Small intestine (tissue), 7 donors: ENCODE measurements around the gene DLX3. TPM values are rescaled to one million over a fixed set of nuclear protein-coding genes. Genes with fewer than 3 reads are reported as not detected.
A peak's percentile ranks its signal among the peaks of the same experiment; 100 is the strongest.

ENCODE experiments used
- DNase-seq, 2 donors: peaks; one replicate each; pipeline versions ENCODE4 v3.0.0 to v3.0.0-alpha.2; 2013
- FAIRE-seq: peaks from 2 replicates; lab custom pipeline; 2012; peaks lifted over from hg19 to GRCh38; lab: Jason Lieb, UNC
- H3K27ac ChIP-seq, 3 donors: one replicate each; pipeline ENCODE4 v1.5.1; 2013; ENCODE audit warnings: low read length in 2 of 3, mild to moderate bottlenecking in 2 of 3, control low read depth in 1 of 3, inconsistent platforms in 1 of 3, low read depth in 1 of 3, moderate library complexity in 1 of 3
- H3K27me3 ChIP-seq, 3 donors: one replicate each; pipeline ENCODE4 v1.6.1; 2013; ENCODE audit warnings: low read length in 3 of 3, inconsistent platforms in 1 of 3; ENCODE audit not compliant: control insufficient read depth in 3 of 3, insufficient read depth in 3 of 3
- H3K36me3 ChIP-seq, 3 donors: one replicate each; pipeline ENCODE4 v1.6.1; 2013; ENCODE audit warnings: low read length in 3 of 3, inconsistent platforms in 1 of 3, low read depth in 1 of 3, mild to moderate bottlenecking in 1 of 3, moderate library complexity in 1 of 3; ENCODE audit not compliant: control insufficient read depth in 3 of 3, insufficient read depth in 2 of 3
- H3K4me1 ChIP-seq, 3 donors: one replicate each; pipeline ENCODE4 v1.6.1; 2013; ENCODE audit warnings: low read length in 2 of 3, inconsistent platforms in 1 of 3, low read depth in 1 of 3, mild to moderate bottlenecking in 1 of 3, moderate library complexity in 1 of 3; ENCODE audit not compliant: control insufficient read depth in 3 of 3, insufficient read depth in 2 of 3
- H3K4me3 ChIP-seq, 3 donors: one replicate each; pipeline ENCODE4 v1.5.1; 2013; ENCODE audit warnings: low read length in 3 of 3, control low read depth in 1 of 3, inconsistent platforms in 1 of 3, low read depth in 1 of 3, mild to moderate bottlenecking in 1 of 3, moderate library complexity in 1 of 3
- H3K9me3 ChIP-seq, 2 donors: one replicate each; pipeline ENCODE4 v1.6.1; 2013; ENCODE audit warnings: low read depth in 1 of 2, low read length in 1 of 2; ENCODE audit not compliant: control insufficient read depth in 2 of 2, insufficient read depth in 1 of 2
- WGBS, 3 donors: extraction: QIAGEN DNeasy Blood & Tissue Kit; methylation state at CpG; one replicate each; pipeline ENCODE4 v1.1.7; 2013; 5-methylcytosine and 5-hydroxymethylcytosine counted together
- polyA plus RNA-seq, 4 donors: library from polyadenylated mRNA; stranded (reverse) in 3 of 4; unstranded in 1 of 4; fragments of 200-250 nt in 3 of 4; fragments of 120-200 nt in 1 of 4; gene quantifications; one replicate each; pipeline versions ENCODE4 v1.2.1 to v1.2.3, GENCODE V29; 2013
- donor health status: healthy with polysubstance abuse.
- donor health status: control.
- donor health status: control.
- donor health status: Bipolar disorder and iron deficiency.
- donor health status: healthy.

Gene DLX3
- polyA plus RNA-seq, 4 donors, result 0.06 to 1.4 TPM; not detected in 2

- no peak overlapping the region for H3K27ac ChIP-seq
- WGBS, 3 donors, result 57 to 64% (median 61%) methylated on average over 19 to 20 of the region's 20 CpGs
- DNase-seq, result no peak
These were observed 33.1 kb upstream of the DLX3 start for GRCh38 chr17:50027881-50028735.

GRCh38 chr17:50027172-50027880 is 32.3 kb upstream of the DLX3 start:
- WGBS, 3 donors, result 8 to 13% (median 12%) methylated on average over 23 to 27 of the region's 27 CpGs

More at GRCh38 chr17:50027881-50028735, 33.1 kb upstream of the DLX3 start:
- peaks cover 0 to 16% (median 0%) of the 10 kb centered on the region in 3 donors for H3K27me3 ChIP-seq
- no peak for FAIRE-seq
- peaks cover 0 to 5% (median 0%) of the 10 kb centered on the region in 3 donors for H3K4me1 ChIP-seq
- no peak overlapping the region for H3K4me3 ChIP-seq
- no peaks in the 10 kb centered on the region for H3K36me3 ChIP-seq
- H3K9me3 ChIP-seq, result no peaks in the 10 kb centered on the region

GRCh38 chr17:50026837-50027171 is 31.8 kb upstream of the DLX3 start:
- Histone ChIP-seq H3K27me3 (peaks cover 0 to 16% (median 0%) of the 10 kb centered on the region in 3 donors), H3K27ac (no peak overlapping the region), H3K4me3 (no peak overlapping the region), H3K9me3 (no peaks in the 10 kb centered on the region), H3K4me1 (peaks cover 0 to 11% (median 0%) of the 10 kb centered on the region in 3 donors), H3K36me3 (no peaks in the 10 kb centered on the region)
- DNase-seq, result peak; percentile 74 to 84
- WGBS, 3 donors, result 0 to 2% (median 1%) methylated on average over 6 of the region's 6 CpGs
- FAIRE-seq, result no peak

More at GRCh38 chr17:50027172-50027880, 32.3 kb upstream of the DLX3 start:
- H3K4me3 ChIP-seq, result no peak overlapping the region
- FAIRE-seq (no peak), DNase-seq (peak; percentile 11 to 33)
- peaks cover 0 to 16% (median 0%) of the 10 kb centered on the region in 3 donors for H3K27me3 ChIP-seq
- H3K9me3 ChIP-seq, result no peaks in the 10 kb centered on the region
- H3K36me3 ChIP-seq, result no peaks in the 10 kb centered on the region
- peak overlapping the region in 1 of 3 donors; percentile 34 for H3K27ac ChIP-seq
- H3K4me1 ChIP-seq, result peaks cover 0 to 7% (median 0%) of the 10 kb centered on the region in 3 donors

- WGBS, 3 donors, result 59 to 69% (median 61%) methylated on average over 8 of the region's 8 CpGs
- Histone ChIP-seq H3K4me3 (no peak overlapping the region), H3K9me3 (no peaks in the 10 kb centered on the region), H3K27ac (no peak overlapping the region), H3K36me3 (no peaks in the 10 kb centered on the region), H3K27me3 (peaks cover 0 to 16% (median 0%) of the 10 kb centered on the region in 3 donors), H3K4me1 (peaks cover 0 to 11% (median 0%) of the 10 kb centered on the region in 3 donors)
- no peak for DNase-seq
- FAIRE-seq, result no peak
These were observed 31.1 kb upstream of the DLX3 start for GRCh38 chr17:50026046-50026675.

- Histone ChIP-seq H3K36me3 (no peaks in the 10 kb centered on the region), H3K9me3 (no peaks in the 10 kb centered on the region), H3K4me3 (no peak overlapping the region), H3K4me1 (peaks cover 0 to 11% (median 0%) of the 10 kb centered on the region in 3 donors), H3K27ac (no peak overlapping the region), H3K27me3 (peaks cover 0 to 16% (median 0%) of the 10 kb centered on the region in 3 donors)
- 46 to 56% (median 55%) methylated on average over 7 of the region's 7 CpGs for WGBS, 3 donors
- FAIRE-seq (no peak), DNase-seq (no peak)
These were observed 29.8 kb upstream of the DLX3 start for GRCh38 chr17:50024808-50025207.

- peaks cover 0 to 12% (median 0%) of the 10 kb centered on the region in 3 donors for H3K27me3 ChIP-seq
- H3K9me3 ChIP-seq, result no peaks in the 10 kb centered on the region
- no peaks in the 10 kb centered on the region for H3K36me3 ChIP-seq
- FAIRE-seq, result no peak
- no peak overlapping the region for H3K4me3 ChIP-seq
- peaks cover 0 to 11% (median 0%) of the 10 kb centered on the region in 3 donors for H3K4me1 ChIP-seq
- 68 to 74% (median 68%) methylated on average over 8 of the region's 8 CpGs for WGBS, 3 donors
- no peak overlapping the region for H3K27ac ChIP-seq
- no peak for DNase-seq
These were observed 28.5 kb upstream of the DLX3 start for GRCh38 chr17:50023520-50023919.

- Histone ChIP-seq H3K4me1 (peaks cover 0 to 11% (median 0%) of the 10 kb centered on the region in 3 donors), H3K4me3 (no peak overlapping the region), H3K27me3 (peaks cover 0 to 4% (median 0%) of the 10 kb centered on the region in 3 donors), H3K9me3 (no peaks in the 10 kb centered on the region), H3K27ac (no peak overlapping the region), H3K36me3 (no peaks in the 10 kb centered on the region)
- DNase-seq (no peak), FAIRE-seq (no peak)
- 51 to 60% (median 54%) methylated on average over 6 of the region's 6 CpGs for WGBS, 3 donors
These were observed 27.6 kb upstream of the DLX3 start for GRCh38 chr17:50022463-50023130.
